DOHH2 (cell line): Measurements from ENCODE around the gene FAM200A.
"Not testable (repeated sequence)": the region's sequence is repeated elsewhere in the genome, so short reads cannot be mapped to it uniquely, and the experiment has no call there.

Source experiments
- H3F3A ChIP-seq: fragments of 200-600 bp; sonication (generic), shearing (Covaris generic); 2 replicates; pipeline ENCODE4 v1.6.0; 2016; ENCODE audit warnings: antibody characterized with exemption, mild to moderate bottlenecking; ENCODE audit not compliant: control insufficient read depth, insufficient read depth
- H3K27ac ChIP-seq: fragments of 200-600 bp; sonication (generic); 2 replicates; pipeline ENCODE4 v1.5.1; 2014; ENCODE audit warnings: low read depth, mild to moderate bottlenecking, low read length, moderate library complexity
- H3K27me3 ChIP-seq: fragments of 200-600 bp; sonication (generic); 2 replicates; pipeline ENCODE4 v1.6.1; 2014; ENCODE audit warnings: mild to moderate bottlenecking, low read length, mixed read lengths; ENCODE audit not compliant: control insufficient read depth
- H3K36me3 ChIP-seq: fragments of 200-600 bp; sonication (generic); 2 replicates; pipeline ENCODE4 v1.6.1; 2014; ENCODE audit warnings: mild to moderate bottlenecking, low read length, moderate library complexity, mixed read lengths; ENCODE audit not compliant: control insufficient read depth
- H3K4me1 ChIP-seq: fragments of 200-600 bp; sonication (generic); 2 replicates; pipeline ENCODE4 v1.6.1; 2014; ENCODE audit warnings: mild to moderate bottlenecking, low read length, mixed read lengths; ENCODE audit not compliant: control insufficient read depth
- H3K4me2 ChIP-seq: fragments of 200-600 bp; sonication (generic); 2 replicates; pipeline ENCODE4 v1.6.0; 2014; ENCODE audit warnings: mild to moderate bottlenecking, low read length, moderate library complexity
- H3K4me3 ChIP-seq: fragments of 200-600 bp; sonication (generic); 2 replicates; pipeline ENCODE4 v1.5.1; 2014; ENCODE audit warnings: mild to moderate bottlenecking, low read length, mixed read lengths
- H3K79me2 ChIP-seq: fragments of 200-600 bp; sonication (generic); 2 replicates; pipeline ENCODE4 v1.6.1; 2014; ENCODE audit warnings: mild to moderate bottlenecking, low read length, mixed read lengths; ENCODE audit not compliant: control insufficient read depth
- H3K9me2 ChIP-seq: fragments of 200-600 bp; sonication (generic); replicated peaks from 2 replicates; pipeline ENCODE4 v1.6.1; 2014; ENCODE audit warnings: mild to moderate bottlenecking, low read length, mixed read lengths; ENCODE audit not compliant: control insufficient read depth
- H3K9me3 ChIP-seq: fragments of 200-600 bp; sonication (generic); 2 replicates; pipeline ENCODE4 v1.6.1; 2014; ENCODE audit warnings: antibody characterized with exemption, low read length, mixed read lengths; ENCODE audit not compliant: control insufficient read depth, insufficient read depth
- H4K20me1 ChIP-seq: fragments of 200-600 bp; sonication (generic); 2 replicates; pipeline ENCODE4 v1.6.0; 2014; ENCODE audit warnings: low read depth, mild to moderate bottlenecking, antibody characterized with exemption, low read length, moderate library complexity; ENCODE audit not compliant: control insufficient read depth, insufficient read depth
- EZH2phosphoT487 ChIP-seq: fragments of 200-600 bp; sonication (generic); IDR thresholded peaks from 2 replicates; pipeline ENCODE4 v1.6.1; 2017; ENCODE audit warnings: borderline replicate concordance, mild to moderate bottlenecking, antibody characterized with exemption, low read length, moderate library complexity, mixed read lengths
- TF ChIP-seq, protein P1 (sequence below): fragments of 200-600 bp; sonication (generic); IDR thresholded peaks from one replicate; pipeline ENCODE4 v1.5.1; 2014; ENCODE audit warnings: antibody characterized with exemption, mild to moderate bottlenecking, low read depth, low read length; ENCODE audit not compliant: poor library complexity, severe bottlenecking

FAM200A gene

GRCh38 chr7:99596408-99596955, 44.6 kb upstream of the FAM200A start:
- no peak overlapping the region for H3K4me2 ChIP-seq
- no peaks in the 10 kb centered on the region for H3K79me2 ChIP-seq
- H3K4me3 ChIP-seq, result no peak overlapping the region
- no peaks in the 10 kb centered on the region for H3K27me3 ChIP-seq
- no peaks in the 10 kb centered on the region for H3K9me2 ChIP-seq
- TF ChIP-seq, protein P1, sequence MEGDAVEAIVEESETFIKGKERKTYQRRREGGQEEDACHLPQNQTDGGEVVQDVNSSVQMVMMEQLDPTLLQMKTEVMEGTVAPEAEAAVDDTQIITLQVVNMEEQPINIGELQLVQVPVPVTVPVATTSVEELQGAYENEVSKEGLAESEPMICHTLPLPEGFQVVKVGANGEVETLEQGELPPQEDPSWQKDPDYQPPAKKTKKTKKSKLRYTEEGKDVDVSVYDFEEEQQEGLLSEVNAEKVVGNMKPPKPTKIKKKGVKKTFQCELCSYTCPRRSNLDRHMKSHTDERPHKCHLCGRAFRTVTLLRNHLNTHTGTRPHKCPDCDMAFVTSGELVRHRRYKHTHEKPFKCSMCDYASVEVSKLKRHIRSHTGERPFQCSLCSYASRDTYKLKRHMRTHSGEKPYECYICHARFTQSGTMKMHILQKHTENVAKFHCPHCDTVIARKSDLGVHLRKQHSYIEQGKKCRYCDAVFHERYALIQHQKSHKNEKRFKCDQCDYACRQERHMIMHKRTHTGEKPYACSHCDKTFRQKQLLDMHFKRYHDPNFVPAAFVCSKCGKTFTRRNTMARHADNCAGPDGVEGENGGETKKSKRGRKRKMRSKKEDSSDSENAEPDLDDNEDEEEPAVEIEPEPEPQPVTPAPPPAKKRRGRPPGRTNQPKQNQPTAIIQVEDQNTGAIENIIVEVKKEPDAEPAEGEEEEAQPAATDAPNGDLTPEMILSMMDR, result no peak
- TF ChIP-seq EZH2phosphoT487, result no peak
- no peaks in the 10 kb centered on the region for H3K36me3 ChIP-seq
- H3K4me1 ChIP-seq, result no peaks in the 10 kb centered on the region
- H3F3A ChIP-seq, result no peaks in the 10 kb centered on the region
- no peaks in the 10 kb centered on the region for H3K9me3 ChIP-seq
- no peaks in the 10 kb centered on the region for H4K20me1 ChIP-seq
- H3K27ac ChIP-seq, result no peak overlapping the region

DNA sequence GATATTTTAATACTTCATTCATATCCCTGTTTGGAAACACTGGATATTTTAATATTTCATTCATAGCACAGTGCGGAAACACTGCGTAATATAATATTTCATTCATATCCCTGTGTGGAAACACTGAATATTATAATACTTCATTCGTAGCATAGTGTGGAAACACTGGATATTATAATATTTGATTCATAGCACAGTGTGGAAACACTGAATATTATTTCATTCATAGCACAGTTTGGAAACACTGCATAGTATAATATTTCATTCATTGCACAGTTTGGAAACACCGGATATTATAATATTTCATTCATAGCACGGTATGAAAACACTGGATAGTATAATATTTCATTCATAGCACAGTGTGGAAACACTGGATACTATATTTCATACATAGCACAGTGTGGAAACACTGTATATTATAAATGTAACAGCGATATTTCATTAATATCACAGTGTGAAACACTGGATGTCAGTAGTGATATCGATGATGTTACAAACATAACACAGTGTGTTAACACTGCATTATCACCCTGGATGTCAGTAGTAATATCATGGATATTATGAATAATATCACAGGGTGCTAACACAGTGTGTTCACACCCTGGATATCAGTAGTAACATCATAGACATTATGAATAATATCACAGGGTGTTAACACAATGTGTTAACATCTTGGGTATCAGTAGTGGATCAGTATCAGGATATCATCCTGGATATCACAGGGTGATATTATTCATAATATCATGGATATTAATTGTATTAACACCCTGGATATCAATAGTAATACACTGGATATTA, 43.2 kb upstream of the FAM200A start:
- H3K79me2 ChIP-seq, result no peaks in the 10 kb centered on the region

GRCh38 chr7:99588868-99589267, 37.0 kb upstream of the FAM200A start:
- Histone ChIP-seq H3K36me3 (no peaks in the 10 kb centered on the region), H3K27me3 (no peaks in the 10 kb centered on the region), H3K79me2 (no peaks in the 10 kb centered on the region), H3K4me2 (no peak overlapping the region), H3K4me1 (no peaks in the 10 kb centered on the region), H4K20me1 (no peaks in the 10 kb centered on the region), H3K4me3 (no peak overlapping the region), H3K9me2 (no peaks in the 10 kb centered on the region), H3F3A (no peaks in the 10 kb centered on the region), H3K27ac (no peak overlapping the region), H3K9me3 (no peaks in the 10 kb centered on the region)
- TF ChIP-seq, protein P1, result no peak
- TF ChIP-seq EZH2phosphoT487, result no peak

More for the DNA sequence above, 43.2 kb upstream of the FAM200A start:
- no peaks in the 10 kb centered on the region for H3K9me2 ChIP-seq
- H3F3A ChIP-seq, result no peaks in the 10 kb centered on the region
- H3K4me2 ChIP-seq, result no peak overlapping the region
- no peaks in the 10 kb centered on the region for H4K20me1 ChIP-seq
- no peak overlapping the region for H3K4me3 ChIP-seq
- H3K9me3 ChIP-seq, result no peaks in the 10 kb centered on the region
- no peak overlapping the region for H3K27ac ChIP-seq
- TF ChIP-seq EZH2phosphoT487, result no peak
- TF ChIP-seq, protein P1, result no peak
- no peaks in the 10 kb centered on the region for H3K27me3 ChIP-seq
- H3K4me1 ChIP-seq, result no peaks in the 10 kb centered on the region
- no peaks in the 10 kb centered on the region for H3K36me3 ChIP-seq

- not testable (repeated sequence) for H4K20me1 ChIP-seq, H3K27ac ChIP-seq, H3K9me2 ChIP-seq, H3K36me3 ChIP-seq, H3K9me3 ChIP-seq, H3K27me3 ChIP-seq, H3K79me2 ChIP-seq
- peak overlapping the region; percentile 64 for H3K4me3 ChIP-seq
- H3F3A ChIP-seq, result peaks cover 23% of the 10 kb centered on the region
- peak overlapping the region; percentile 82 for H3K4me2 ChIP-seq
- H3K4me1 ChIP-seq, result peaks cover 46% of the 10 kb centered on the region
Observed at GRCh38 chr7:99580778-99581332, 28.9 kb upstream of the FAM200A start.
